Activated gamma-delta T cell (primary cell): ENCODE results near the gene LIG3.
"Not testable (repeated sequence)": the region's sequence is repeated elsewhere in the genome, so short reads cannot be mapped to it uniquely, and the experiment has no call there.

Source experiments
- DNase-seq: peaks from one replicate; lab custom pipeline; 2025; lab: John Stamatoyannopoulos, UW

The LIG3 gene

DNA sequence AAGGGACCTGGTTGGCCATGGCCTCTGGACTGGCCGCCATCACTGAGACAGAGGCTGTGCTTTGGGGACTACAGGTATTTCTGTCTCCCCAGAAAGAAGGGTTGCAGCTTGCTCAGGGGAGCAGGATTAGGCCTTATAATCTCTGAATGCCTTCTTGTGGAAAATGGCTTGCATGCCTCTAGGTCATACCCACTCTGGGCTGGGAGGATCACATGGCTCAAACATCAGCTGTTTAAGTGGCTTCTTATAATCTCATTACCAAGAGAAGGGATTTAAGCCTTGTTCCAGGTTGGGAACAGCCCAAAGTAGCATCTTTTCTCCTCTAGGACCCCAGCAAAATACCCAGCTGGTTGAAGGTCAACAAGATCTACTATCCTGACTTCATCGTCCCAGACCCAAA, 19.1 kb downstream of the LIG3 start:
- DNase-seq = no peak

DNA sequence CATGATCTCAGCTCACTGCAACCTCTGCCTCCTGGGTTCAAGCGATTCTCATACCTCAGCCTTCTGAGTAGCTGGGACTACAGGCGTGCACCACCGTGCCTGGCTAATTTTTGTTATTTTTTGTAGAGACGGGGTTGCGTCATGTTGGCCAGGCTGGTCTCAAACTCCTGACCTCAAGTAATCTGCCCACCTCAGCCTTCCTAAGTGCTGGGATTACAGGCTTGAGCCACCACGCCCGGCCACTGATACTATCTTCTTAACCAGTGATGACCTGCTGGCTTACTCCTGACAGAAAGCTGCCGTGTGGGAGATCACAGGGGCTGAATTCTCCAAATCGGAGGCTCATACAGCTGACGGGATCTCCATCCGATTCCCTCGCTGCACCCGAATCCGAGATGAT, 20.7 kb downstream of the LIG3 start:
- not testable (repeated sequence) for DNase-seq

GRCh38 chr17:35001549-35001948, 21.2 kb downstream of the LIG3 start:
- no peak for DNase-seq

- no peak for DNase-seq
Measured at GRCh38 chr17:35002876-35003551, 22.7 kb downstream of the LIG3 start.

DNA sequence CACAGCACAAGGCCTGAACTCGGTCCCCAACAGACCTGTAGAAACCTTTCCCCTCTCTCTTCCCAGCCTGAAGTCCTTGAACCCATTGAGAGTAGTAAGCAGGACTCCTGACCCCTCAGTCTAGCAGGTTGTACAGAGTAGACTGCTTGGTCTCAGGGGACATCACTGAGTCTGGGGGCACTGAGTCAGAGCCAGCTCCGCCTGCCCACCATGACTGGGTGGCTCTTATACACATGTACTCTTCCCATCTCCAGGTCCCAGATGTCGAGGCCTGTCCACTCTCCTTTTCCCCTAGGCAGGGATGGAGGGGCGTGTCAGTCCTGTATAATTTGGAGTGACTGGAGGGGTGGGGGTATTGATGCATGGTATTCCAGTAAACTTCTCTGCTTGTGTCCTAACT, 23.5 kb downstream of the LIG3 start:
- no peak for DNase-seq

DNA sequence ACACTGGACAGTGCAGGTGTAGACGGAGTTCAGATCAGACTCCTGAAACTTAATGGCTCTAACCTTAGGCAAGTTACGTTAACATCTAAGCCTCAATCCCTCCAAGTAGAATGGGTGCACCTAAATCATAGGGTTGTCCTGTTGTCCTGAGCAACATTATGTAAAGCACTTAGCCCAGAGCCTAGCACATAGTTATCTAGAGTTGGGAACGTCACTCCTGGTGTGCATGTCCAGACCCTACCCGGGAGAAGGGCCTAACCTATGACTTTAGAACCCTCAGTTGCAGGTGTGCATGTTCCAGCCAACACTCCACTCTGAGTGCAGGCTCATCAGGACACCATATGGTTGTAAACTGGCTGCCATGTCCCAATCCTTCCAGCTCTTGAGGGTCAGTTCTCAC, 26.0 kb downstream of the LIG3 start:
- no peak for DNase-seq

- DNase-seq = no peak
Measured at GRCh38 chr17:35006961-35007360, 26.6 kb downstream of the LIG3 start.

DNA sequence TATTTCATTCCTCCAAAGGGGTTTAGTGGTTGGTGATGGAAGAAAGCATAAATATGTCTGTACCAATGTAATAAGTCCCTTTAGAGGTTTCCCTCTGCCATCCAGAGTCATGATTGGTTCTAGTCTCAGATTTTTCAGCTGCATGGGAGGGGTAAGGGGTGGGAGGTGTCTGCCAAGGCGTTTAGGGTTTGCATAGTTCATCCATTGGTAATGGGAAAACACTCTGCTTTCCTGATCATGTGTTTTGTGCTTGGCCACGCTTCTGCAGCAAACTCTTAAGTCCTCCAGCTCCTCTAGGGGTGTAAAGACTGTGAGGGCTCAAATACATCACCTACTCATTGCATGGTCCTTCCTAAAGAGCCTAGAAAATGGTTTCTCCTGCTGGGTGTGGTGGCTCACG, 29.8 kb downstream of the LIG3 start:
- DNase-seq = no peak

DNA sequence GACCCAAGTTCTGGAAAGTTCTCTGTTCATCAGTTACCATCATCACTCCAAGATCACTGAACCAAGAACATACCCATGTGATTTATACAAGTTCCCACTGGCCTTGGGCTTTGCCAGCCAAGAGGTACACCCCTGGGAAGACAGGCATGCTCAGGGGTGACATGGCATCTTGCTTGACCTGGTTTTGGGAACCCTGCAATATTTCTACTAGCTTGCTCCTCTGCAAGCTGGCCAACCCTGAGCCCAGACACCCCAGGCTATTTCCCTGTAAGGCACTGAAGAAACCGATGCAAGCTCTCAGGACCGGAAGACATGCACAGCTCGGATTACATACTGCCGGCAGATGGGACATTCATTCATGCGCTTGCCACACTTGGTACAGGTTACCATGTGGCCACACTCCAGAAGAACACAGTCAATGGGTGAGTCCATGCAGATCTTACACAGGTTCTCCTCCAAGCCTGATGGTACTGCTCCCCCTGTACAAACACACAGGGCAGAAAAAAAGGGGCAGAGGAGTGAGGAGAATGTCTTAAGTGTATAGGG, 31.4 kb downstream of the LIG3 start:
- DNase-seq = no peak

- DNase-seq = no peak
Measured at GRCh38 chr17:35016369-35016768, 36.1 kb downstream of the LIG3 start.

DNA sequence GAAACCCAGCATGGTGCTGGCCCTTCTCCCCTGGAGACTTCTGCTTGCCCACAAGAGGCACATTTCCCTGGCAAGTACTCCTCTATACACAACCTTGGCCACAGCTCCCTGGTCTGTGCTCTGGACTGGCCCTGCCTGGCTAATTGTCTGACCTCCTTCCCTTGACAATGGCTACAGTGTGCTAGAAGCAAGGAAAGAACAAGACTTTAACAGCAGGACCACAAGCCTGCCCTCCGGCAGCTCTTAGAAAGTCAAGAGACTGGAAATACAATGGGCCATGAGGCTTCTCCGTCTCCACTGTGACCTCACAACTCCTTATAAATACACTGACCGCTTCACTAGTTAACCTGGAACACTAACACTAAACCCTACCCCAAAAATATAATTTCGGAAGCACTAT, 36.7 kb downstream of the LIG3 start:
- DNase-seq = no peak

DNA sequence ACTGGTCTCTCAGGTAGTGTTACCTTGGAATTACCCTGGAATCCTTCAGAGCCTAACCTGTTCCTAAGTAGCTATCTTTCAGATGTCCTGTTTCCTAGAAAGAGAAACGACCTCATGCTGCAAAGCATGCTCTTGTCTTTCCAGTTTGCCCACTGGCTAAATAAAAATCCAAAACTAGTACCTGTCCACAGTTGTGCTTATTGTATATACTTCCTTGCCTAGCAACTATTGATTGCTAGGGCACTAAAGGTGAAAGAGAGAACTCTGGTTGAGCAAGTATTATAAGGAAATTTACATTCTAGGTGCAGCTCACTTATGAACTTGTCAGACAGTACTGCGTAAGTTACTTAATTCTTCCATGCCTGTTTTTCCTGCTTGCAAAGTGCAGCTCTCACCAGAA, 38.5 kb downstream of the LIG3 start:
- no peak for DNase-seq

GRCh38 chr17:35019386-35020179, 39.3 kb downstream of the LIG3 start:
- no peak for DNase-seq

GRCh38 chr17:35021520-35022380, 41.4 kb downstream of the LIG3 start:
- no peak for DNase-seq

DNA sequence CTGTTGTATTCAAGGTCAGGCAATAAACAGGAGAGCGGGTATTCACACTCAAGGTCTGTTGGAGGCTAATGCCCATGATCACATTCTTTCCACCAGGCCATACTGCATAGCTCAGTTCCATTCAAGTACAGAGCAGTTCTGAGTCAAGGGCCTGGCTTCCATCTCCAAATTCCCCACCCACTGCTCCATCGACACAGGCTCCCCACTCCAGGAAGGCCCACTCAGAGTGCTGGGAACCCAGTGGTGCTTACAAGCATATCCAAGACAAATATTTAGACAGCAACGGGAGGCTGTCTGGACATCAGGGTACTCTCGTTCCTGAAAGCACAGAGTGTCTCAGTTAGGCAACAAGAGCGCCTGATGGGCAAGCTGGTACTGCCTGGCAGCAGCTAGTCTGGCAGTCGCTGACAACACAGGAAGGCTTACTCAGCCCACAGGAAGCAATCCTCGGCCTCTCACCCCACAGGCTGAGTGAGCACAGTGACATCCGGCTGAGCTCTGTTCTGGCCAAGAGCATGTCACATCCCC, 42.3 kb downstream of the LIG3 start:
- DNase-seq = peak; percentile 18

DNA sequence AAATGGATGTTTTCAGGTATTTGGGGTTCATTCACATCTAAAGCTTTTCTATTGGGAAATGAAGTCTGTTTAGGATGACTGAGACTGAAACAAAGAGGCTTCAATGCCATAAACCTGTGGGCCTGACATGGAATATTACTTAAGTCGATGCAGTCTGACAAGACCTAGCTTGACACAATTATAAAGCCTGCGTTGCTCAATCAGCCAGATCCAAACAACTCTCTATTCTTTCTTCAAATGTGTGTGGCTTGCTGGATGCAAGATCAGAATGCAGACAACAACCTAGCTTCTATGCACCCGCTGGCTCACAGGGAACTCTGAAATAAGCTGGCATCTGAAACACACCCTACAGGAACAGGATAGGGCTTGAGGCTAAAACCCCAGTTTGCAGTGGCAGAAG, 43.2 kb downstream of the LIG3 start:
- DNase-seq = no peak

DNA sequence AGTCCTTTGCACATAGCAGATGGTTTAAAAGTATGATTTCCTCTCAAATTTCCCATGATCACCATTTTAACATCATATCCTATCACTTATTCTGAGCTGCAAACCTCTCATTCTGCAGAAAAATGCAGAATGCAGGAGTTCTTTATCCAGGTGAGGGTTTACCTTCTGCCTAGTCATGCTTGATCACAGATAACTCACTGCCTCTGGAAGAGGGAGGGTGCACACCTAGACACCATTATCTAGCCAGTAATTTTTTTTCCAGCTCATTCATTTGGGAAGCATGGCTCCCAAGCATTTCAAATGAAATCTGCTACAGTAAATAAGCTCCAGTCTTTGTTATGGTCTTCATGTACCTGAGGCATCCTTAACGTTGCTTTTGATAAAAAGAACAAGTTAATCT, 45.2 kb downstream of the LIG3 start:
- no peak for DNase-seq

DNA sequence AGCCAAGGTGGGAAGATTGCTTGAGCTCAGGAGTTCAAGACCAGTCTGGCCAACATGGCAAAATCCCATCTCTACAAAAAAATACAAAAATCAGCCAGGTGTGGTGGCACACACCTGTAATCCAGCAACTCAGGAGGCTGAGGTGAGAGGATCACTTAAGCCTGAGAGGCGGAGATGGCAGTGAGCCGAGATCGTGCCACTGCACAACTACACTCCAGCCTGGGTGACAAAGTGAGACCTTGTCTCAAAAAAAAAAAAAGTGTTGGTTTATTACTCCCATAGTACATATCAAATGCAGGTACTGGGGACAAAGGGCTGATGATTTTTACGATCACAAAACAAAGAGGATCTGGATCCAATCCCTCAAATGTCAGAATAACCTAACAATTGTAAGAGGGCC, 47.8 kb downstream of the LIG3 start:
- DNase-seq = not testable (repeated sequence)

DNA sequence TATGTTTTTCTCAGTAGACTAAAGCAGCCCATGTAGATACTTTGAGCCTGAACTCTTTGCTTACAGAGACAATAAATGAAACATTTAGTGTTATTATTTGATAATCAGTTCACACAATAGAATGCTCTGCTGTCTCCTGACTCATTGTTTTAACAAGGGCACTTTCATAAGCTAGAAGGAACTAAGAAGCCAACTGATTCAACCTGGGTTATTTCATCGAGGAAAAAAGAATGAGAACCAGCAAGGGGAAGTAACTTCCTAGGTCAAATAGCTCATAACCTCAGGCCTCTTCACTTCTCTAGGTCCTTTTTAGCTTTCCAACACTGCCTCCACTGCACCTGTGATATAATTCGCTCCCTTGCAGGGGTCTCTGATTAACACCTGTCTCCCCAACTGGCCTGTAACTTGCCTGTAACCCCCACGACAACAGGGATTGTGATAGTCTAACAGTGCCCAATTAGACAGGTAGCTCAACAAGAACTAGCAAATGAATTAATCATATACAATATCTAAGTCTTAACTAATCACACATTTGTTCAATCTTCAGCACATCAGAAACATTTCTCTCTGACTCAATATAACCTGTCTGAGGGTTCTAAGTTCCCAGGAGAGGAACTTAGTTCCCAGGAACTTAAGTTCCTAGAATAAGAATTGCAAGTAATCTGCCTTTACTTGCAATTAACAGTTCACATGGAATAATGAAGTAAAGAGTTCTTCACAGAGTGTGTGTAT, 48.4 kb downstream of the LIG3 start:
- DNase-seq = no peak

DNA sequence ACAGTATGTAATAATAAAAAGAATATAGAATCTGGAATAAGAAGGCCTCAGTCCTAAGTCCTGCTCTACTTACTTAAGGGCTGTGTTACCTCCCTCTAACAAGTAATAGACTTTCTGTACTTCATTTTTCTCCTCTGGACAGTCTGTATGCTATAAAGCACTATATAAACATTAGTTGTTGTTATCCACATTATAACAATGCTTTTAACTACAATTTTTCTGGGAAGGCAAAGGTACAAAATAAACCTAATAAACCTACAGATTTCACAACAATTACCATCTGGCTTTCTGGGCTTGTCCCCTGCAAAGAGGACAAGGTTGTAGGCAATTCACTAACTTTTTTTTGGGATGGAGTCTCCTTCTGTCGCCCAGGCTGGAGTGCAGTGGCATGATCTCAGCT, 50.5 kb downstream of the LIG3 start:
- DNase-seq = no peak

GRCh38 chr17:35038453-35038852, 58.1 kb downstream of the LIG3 start:
- no peak for DNase-seq
